Dermis blood vessel endothelial cell (primary cell): ENCODE results near the gene LTBP4. TPM values are rescaled to one million over a fixed set of nuclear protein-coding genes. Genes with fewer than 3 reads are reported as not detected.
"Not testable (repeated sequence)": the region's sequence is repeated elsewhere in the genome, so short reads cannot be mapped to it uniquely, and the experiment has no call there.

Experiments used
- DNase-seq: peaks from one replicate; pipeline ENCODE4 v3.0.0; 2010
- total RNA-seq: library from RNA; depleted of rRNA; stranded (reverse); fragments of >200 nt; gene quantifications from 2 replicates; pipeline ENCODE4 v1.2.3, GENCODE V29; 2014

The LTBP4 gene
- total RNA-seq, 1 donor from 2014 or later, result 16.8 TPM

DNA sequence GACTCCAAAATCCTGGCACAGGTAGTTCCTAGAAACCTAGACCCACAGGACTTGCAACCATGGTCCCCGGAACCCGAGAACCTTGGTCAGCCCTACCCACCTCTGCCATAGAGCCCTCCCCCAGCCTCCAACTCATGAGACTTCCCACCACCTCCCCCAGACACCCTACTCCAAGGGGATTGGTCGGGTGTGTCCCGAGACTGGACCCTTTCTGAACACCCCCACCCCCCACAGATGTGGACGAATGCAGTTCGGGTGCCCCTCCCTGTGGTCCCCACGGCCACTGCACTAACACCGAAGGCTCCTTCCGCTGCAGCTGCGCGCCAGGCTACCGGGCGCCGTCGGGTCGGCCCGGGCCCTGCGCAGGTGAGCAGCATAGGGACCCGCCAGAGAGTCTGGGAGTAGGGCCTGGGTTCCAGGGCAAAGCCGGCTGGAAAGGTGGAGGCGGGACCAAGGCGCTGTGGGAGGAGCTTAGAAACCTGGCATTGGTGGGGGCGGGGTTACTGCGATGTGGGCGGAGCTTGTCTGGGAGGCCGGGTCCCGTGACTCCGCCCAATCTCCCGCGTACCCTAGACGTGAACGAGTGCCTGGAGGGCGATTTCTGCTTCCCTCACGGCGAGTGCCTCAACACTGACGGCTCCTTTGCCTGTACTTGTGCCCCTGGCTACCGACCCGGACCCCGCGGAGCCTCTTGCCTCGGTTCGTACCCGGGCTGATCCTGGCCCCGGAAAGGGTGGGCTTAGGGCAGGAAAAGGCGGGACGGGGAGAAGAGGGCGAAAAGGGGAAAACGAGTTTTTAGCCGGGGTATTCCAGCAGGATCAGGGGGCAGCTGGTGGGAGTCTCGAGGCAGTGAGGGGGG lies 11.9 kb downstream of the LTBP4 start:
- peak; percentile 67 for DNase-seq

DNA sequence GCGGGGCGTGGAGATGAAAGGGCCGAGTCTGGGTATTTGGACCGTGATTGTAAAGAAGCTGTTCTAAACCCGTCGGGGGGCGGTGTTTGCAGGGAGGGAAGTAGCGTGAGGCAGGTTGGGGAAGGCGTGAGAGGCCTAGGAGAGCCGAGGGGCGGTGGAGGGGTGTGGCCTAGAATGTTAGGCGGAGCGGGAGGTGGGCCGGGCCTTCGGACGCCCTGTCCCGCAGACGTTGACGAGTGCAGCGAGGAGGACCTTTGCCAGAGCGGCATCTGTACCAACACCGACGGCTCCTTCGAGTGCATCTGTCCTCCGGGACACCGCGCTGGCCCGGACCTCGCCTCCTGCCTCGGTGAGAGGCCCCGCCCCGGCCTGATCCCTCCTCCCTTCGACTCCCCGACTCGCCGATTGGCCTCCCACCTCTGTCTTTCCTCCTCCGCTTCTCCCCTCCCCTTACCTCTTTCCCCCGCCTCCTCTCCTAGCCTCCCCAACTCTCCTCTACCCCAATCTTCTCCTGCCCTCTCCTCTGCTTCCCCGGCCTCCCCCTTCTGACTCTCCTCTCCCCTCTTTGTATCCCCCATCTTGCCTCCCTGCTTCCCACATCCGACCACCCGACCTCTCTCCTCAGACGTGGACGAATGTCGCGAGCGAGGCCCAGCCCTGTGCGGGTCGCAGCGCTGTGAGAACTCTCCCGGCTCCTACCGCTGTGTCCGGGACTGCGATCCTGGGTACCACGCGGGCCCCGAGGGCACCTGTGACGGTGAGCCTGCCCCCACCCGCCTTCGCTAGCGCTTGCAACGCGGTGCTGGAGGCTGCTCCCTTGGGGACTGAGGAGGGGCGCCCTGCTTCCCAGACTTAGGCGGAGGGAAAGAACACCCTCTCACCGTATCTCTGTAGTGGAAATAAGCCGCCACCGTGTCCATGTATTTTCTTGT lies 12.8 kb downstream of the LTBP4 start:
- peak; percentile 70 for DNase-seq

GRCh38 chr19:40614622-40615411 lies 13.6 kb downstream of the LTBP4 start:
- peak; percentile 80 for DNase-seq

DNA sequence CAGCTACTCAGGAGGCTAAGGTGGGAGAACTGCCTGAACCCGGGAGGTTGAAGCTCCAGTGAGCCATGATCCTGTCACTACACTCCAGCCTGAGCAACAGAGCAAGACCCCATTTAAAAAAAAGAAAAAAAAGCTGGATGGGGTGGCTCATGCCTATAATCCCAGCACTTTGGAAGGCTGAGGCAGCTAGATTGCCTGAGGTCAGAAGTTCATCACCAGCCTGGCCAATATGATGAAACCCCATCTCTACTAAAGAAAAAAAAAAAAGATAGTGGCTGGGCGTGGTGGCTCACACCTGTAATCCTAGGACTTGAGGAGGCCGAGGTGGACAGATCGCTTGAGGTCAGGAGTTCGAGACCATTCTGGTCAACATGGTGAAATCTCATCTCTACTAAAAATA lies 15.0 kb downstream of the LTBP4 start:
- no peak for DNase-seq

- DNase-seq, result no peak
These were observed 15.8 kb downstream of the LTBP4 start for GRCh38 chr19:40616941-40617340.

GRCh38 chr19:40617961-40618360 lies 16.8 kb downstream of the LTBP4 start:
- DNase-seq, result no peak

- no peak for DNase-seq
These were observed 18.4 kb downstream of the LTBP4 start for GRCh38 chr19:40619333-40620160.

GRCh38 chr19:40620161-40620485 lies 19.0 kb downstream of the LTBP4 start:
- no peak for DNase-seq

- no peak for DNase-seq
These were observed 20.1 kb downstream of the LTBP4 start for GRCh38 chr19:40621283-40621682.

GRCh38 chr19:40621966-40622772 lies 21.0 kb downstream of the LTBP4 start:
- DNase-seq, result no peak

DNA sequence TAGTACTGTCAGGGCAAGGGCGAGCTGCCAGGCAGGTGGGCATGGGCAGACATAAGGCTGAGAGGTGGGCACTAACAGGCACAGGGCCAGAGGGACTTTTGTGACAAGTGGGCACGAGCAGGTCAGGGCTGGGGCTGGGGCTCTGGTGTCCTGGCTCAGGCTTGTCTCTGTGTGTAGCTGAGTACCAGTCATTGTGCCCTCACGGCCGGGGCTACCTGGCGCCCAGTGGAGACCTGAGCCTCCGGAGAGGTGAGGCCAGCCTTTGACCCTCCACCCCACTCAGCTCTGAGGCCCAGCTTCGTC lies 21.6 kb downstream of the LTBP4 start:
- no peak for DNase-seq

- DNase-seq, result no peak
These were observed 22.5 kb downstream of the LTBP4 start for GRCh38 chr19:40623403-40624251.

GRCh38 chr19:40624369-40625153 lies 23.4 kb downstream of the LTBP4 start:
- DNase-seq, result not testable (repeated sequence)

DNA sequence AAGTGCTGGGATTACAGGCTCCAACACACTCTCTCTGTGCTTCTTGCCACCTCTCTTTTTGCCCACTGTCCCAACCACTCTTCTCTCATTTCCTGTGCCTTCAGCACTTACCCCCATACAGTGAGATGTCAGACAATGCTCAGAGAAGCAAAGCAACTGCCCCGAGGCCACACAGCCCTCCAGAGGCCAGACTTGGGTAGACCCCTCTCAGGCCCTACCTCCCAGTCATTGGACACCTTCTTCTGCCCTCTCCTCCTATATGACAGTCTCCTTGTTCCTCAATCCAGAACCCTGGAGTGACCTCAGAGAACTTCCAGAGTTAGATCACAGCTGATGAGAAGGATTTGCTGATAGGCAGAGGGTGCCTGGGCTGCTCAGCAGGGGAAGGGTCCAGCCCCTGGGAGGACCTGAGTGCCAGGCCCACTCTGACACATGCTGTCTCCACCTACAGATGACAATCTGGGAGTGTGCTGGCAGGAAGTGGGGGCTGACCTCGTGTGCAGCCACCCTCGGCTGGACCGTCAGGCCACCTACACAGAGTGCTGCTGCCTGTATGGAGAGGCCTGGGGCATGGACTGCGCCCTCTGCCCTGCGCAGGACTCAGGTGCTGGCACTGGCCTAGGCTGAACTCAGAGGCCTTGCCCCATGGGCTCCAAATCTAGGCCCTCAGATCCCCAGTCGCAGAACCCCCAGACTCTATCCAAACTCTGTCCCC lies 24.4 kb downstream of the LTBP4 start:
- DNase-seq, result no peak

- DNase-seq, result no peak
These were observed 25.7 kb downstream of the LTBP4 start for GRCh38 chr19:40626918-40627317.

DNA sequence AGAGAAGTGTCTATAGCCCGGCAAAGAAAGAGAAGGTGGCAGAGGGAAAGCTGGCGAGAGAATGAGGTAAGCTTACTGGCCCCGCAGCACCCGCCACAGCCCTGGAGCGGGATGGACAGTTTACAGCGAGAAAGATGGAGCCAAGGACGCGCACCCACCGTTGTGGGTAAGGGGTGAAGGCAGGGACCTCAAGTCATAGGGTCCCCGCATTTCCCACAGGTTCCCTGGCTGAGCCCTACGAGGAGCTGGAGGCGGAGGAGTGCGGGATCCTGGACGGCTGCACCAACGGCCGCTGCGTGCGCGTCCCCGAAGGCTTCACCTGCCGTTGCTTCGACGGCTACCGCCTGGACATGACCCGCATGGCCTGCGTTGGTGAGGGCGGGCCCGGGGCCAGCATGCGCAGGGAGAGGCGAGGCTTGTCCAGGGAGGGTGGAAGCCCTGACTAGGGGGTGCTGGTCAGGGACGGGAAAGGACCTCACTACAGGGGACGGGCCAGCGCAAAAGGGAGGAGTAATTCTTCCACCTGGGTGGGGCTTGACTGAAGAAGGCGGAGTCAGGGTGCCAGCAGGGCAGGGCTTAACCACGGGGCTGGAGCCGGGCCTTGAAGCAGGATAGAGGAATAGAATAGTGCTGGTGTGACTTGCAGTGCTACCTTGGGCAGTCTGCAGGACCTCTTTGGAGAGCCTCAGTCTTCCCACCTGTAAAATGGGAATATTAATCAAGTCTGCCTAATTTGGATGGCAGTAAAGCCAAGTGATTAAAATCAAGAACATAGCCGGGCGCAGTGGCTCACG lies 26.5 kb downstream of the LTBP4 start:
- no peak for DNase-seq

GRCh38 chr19:40629346-40629745 lies 28.2 kb downstream of the LTBP4 start:
- no peak for DNase-seq
